Parathyroid adenoma (tissue), 2 donors: Measurements from ENCODE around the gene PYCR2.

Source experiments
- H2AFZ ChIP-seq: fragments of 300-600 bp; sonication (generic); one replicate; pipeline ENCODE4 v1.7.0; 2017; ENCODE audit warnings: antibody characterized with exemption, mild to moderate bottlenecking
- H3K27ac ChIP-seq: fragments of 300-600 bp; sonication (generic); one replicate; pipeline ENCODE4 v1.7.0; 2017
- H3K27me3 ChIP-seq: fragments of 300-600 bp; sonication (generic); one replicate; pipeline ENCODE4 v1.7.0; 2017; ENCODE audit warnings: low read length; ENCODE audit not compliant: control insufficient read depth, insufficient read depth
- H3K36me3 ChIP-seq: fragments of 300-600 bp; sonication (generic); one replicate; pipeline ENCODE4 v1.7.0; 2017; ENCODE audit warnings: low read length; ENCODE audit not compliant: control insufficient read depth, insufficient read depth
- H3K4me1 ChIP-seq: fragments of 300-600 bp; sonication (generic); one replicate; pipeline ENCODE4 v1.7.0; 2017; ENCODE audit warnings: control low read depth
- H3K4me2 ChIP-seq: fragments of 300-600 bp; sonication (generic); one replicate; pipeline ENCODE4 v1.7.0; 2017; ENCODE audit warnings: low read length
- H3K4me3 ChIP-seq: fragments of 300-600 bp; sonication (generic); one replicate; pipeline ENCODE4 v1.7.0; 2017; ENCODE audit warnings: low read depth, low read length
- H3K79me2 ChIP-seq: fragments of 300-600 bp; sonication (generic); one replicate; pipeline ENCODE4 v1.7.0; 2017; ENCODE audit warnings: control low read depth
- H3K9ac ChIP-seq: fragments of 300-600 bp; sonication (generic); one replicate; pipeline ENCODE4 v1.7.0; 2017; ENCODE audit warnings: mild to moderate bottlenecking
- H3K9me3 ChIP-seq: fragments of 300-600 bp; sonication (generic); one replicate; pipeline ENCODE4 v1.7.0; 2017; ENCODE audit warnings: low read length; ENCODE audit not compliant: control insufficient read depth
- CTCF ChIP-seq: fragments of 300-600 bp; sonication (generic); IDR thresholded peaks from one replicate; pipeline ENCODE4 v1.7.0; 2017; ENCODE audit warnings: antibody characterized with exemption, mild to moderate bottlenecking
- donor health status: primary hyperparathyroidism.

PYCR2 gene

GRCh38 chr1:225946803-225947202 lies 22.8 kb upstream of the PYCR2 start:
- Histone ChIP-seq H3K36me3 (no peaks in the 10 kb centered on the region), H2AFZ (no peak overlapping the region), H3K79me2 (no peaks in the 10 kb centered on the region), H3K27ac (no peak overlapping the region), H3K9ac (no peak overlapping the region), H3K9me3 (no peaks in the 10 kb centered on the region), H3K27me3 (no peaks in the 10 kb centered on the region), H3K4me2 (no peak overlapping the region), H3K4me3 (no peak overlapping the region), H3K4me1 (no peaks in the 10 kb centered on the region)
- TF ChIP-seq CTCF: no peak

- no peaks in the 10 kb centered on the region for H3K27me3 ChIP-seq
- H3K36me3 ChIP-seq: no peaks in the 10 kb centered on the region
- no peak overlapping the region for H3K4me2 ChIP-seq
- H3K9me3 ChIP-seq: no peaks in the 10 kb centered on the region
- H3K9ac ChIP-seq: no peak overlapping the region
- no peak overlapping the region for H3K27ac ChIP-seq
- no peaks in the 10 kb centered on the region for H3K79me2 ChIP-seq
- no peaks in the 10 kb centered on the region for H3K4me1 ChIP-seq
- no peak overlapping the region for H3K4me3 ChIP-seq
- H2AFZ ChIP-seq: no peak overlapping the region
- TF ChIP-seq CTCF: no peak
Observed at GRCh38 chr1:225946082-225946620, 22.1 kb upstream of the PYCR2 start.

DNA sequence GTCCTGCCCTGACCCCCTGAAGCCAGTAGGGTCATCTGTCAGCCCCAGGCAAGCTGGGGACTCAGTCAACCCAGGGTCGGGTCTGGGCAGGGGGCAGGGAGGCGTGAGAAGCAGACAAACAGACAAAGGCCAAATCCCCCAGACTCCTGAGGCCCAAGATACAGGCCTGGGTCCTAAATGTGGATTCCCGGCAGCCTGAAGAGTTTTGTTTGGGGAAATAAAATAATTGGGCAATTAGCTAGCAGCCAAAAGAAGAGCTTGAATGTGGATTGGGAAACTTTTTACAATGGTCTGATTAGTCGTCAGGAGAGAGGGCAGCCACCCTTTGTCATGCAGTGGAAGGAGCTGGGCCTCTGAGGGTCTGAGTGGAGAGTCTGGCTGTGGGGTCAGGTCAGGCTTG lies 21.5 kb upstream of the PYCR2 start:
- Histone ChIP-seq H3K9me3 (no peaks in the 10 kb centered on the region), H3K4me3 (no peak overlapping the region), H3K27ac (no peak overlapping the region), H3K27me3 (no peaks in the 10 kb centered on the region), H3K9ac (no peak overlapping the region), H3K79me2 (no peaks in the 10 kb centered on the region), H3K4me2 (no peak overlapping the region), H3K4me1 (no peaks in the 10 kb centered on the region), H3K36me3 (no peaks in the 10 kb centered on the region), H2AFZ (no peak overlapping the region)
- no peak for TF ChIP-seq CTCF

DNA sequence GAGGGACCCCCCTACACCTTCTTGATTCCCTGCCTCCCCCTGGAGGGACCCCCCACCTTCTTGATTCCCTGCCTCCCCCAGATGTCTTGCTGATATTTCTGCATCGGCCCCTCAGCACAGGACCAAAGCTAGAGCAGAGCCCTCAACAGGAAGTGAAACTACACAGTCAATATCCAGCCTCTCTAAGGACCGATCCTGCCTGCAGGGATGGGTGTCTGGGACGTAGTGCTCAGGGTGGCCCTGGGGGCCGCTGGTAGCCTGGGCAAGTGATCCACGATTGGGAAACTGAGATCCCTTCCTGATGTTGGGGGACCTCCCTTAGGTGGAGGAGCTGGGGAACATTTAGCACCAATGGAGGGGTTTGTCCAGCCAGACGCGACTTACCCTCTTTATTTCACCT lies 20.9 kb upstream of the PYCR2 start:
- no peaks in the 10 kb centered on the region for H3K9me3 ChIP-seq
- no peak overlapping the region for H3K4me2 ChIP-seq
- H2AFZ ChIP-seq: no peak overlapping the region
- H3K4me1 ChIP-seq: no peaks in the 10 kb centered on the region
- no peak overlapping the region for H3K9ac ChIP-seq
- H3K27ac ChIP-seq: no peak overlapping the region
- H3K27me3 ChIP-seq: no peaks in the 10 kb centered on the region
- no peaks in the 10 kb centered on the region for H3K36me3 ChIP-seq
- H3K79me2 ChIP-seq: no peaks in the 10 kb centered on the region
- TF ChIP-seq CTCF: no peak
- H3K4me3 ChIP-seq: no peak overlapping the region

DNA sequence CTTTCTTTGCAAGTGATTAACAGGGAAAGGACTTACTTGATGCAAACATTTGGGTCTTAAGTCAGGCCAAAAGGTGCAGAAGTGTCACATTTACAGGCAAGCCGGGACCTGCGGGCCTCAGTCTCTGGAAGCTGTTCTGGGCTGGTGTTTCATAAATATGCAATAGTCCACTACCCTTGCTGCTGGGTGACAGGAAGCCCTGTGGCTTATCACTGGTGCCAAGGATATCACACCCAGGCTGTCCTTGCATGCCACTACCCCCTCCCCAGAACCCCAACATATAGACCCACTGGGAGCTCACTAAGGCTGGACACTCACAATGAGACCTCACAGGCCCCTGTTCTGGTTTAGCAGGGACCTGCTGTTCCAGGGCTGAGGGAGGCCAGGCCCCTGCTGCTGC lies 20.3 kb upstream of the PYCR2 start:
- Histone ChIP-seq H3K4me2 (no peak overlapping the region), H3K9ac (no peak overlapping the region), H3K4me1 (no peaks in the 10 kb centered on the region), H3K36me3 (no peaks in the 10 kb centered on the region), H2AFZ (no peak overlapping the region), H3K79me2 (no peaks in the 10 kb centered on the region), H3K9me3 (no peaks in the 10 kb centered on the region), H3K27ac (no peak overlapping the region), H3K4me3 (no peak overlapping the region), H3K27me3 (no peaks in the 10 kb centered on the region)
- TF ChIP-seq CTCF: no peak
